A673 (cell line): ENCODE measurements around the gene RAD1. TPM values are rescaled to one million over a fixed set of nuclear protein-coding genes. Genes with fewer than 3 reads are reported as not detected.

ENCODE experiments used
- Bru-seq: library from RNA; stranded (reverse); fragments of 400-500 nt; gene quantifications from one replicate; lab custom pipeline; 2021; lab: Mats Ljungman, UMichigan
- BruChase-seq, 2 experiments: library from RNA; stranded (reverse); fragments of 400-500 nt; gene quantifications; one replicate each; lab custom pipeline; 2021; lab: Mats Ljungman, UMichigan
- BruUV-seq: library from RNA; stranded (reverse); fragments of 400-500 nt; replicated peaks from 2 replicates; lab custom pipeline; 2021; lab: Mats Ljungman, UMichigan
- CTCF ChIA-PET: fragments of 300-600 bp; sonication (Branson Sonifier 250); formaldehyde crosslinking; loops from one replicate; lab custom pipeline; 2022; ENCODE audit warnings: antibody characterized with exemption; lab: Charles Lee
- POLR2A ChIA-PET: fragments of 300-600 bp; sonication (Branson Sonifier 250); formaldehyde crosslinking; loops from one replicate; lab custom pipeline; 2022; ENCODE audit warnings: antibody characterized with exemption; ENCODE audit not compliant: low non-redundant PET; lab: Charles Lee
- DNase-seq: peaks from one replicate; pipeline ENCODE4 v3.0.0-alpha.2; 2015; ENCODE audit warnings: low spot score
- H3K27ac ChIP-seq: fragments of 200-600 bp; sonication (generic); 2 replicates; pipeline ENCODE4 v1.5.1; 2016; ENCODE audit warnings: mixed run types, low read depth, mild to moderate bottlenecking, mixed read lengths, antibody characterized with exemption, low read length; ENCODE audit not compliant: poor library complexity, severe bottlenecking
- H3K27me3 ChIP-seq: fragments of 200-600 bp; sonication (generic); replicated peaks from 2 replicates; pipeline ENCODE4 v1.6.1; 2017; ENCODE audit warnings: mixed run types, low read depth, mild to moderate bottlenecking, mixed read lengths, antibody characterized with exemption, low read length; ENCODE audit not compliant: insufficient read depth, poor library complexity
- H3K36me3 ChIP-seq: fragments of 200-600 bp; sonication (generic); 2 replicates; pipeline ENCODE4 v1.6.1; 2016; ENCODE audit warnings: mixed run types, mild to moderate bottlenecking, mixed read lengths, antibody characterized with exemption, low read length; ENCODE audit not compliant: insufficient read depth, poor library complexity, severe bottlenecking
- H3K4me1 ChIP-seq: fragments of 200-600 bp; sonication (generic); 2 replicates; pipeline ENCODE4 v1.6.1; 2017; ENCODE audit warnings: mixed run types, mild to moderate bottlenecking, mixed read lengths, antibody characterized with exemption, low read length; ENCODE audit not compliant: insufficient read depth, poor library complexity, severe bottlenecking
- H3K4me3 ChIP-seq: fragments of 200-600 bp; sonication (generic); 2 replicates; pipeline ENCODE4 v1.5.1; 2016; ENCODE audit warnings: low read depth, mixed run types, mild to moderate bottlenecking, mixed read lengths, low read length; ENCODE audit not compliant: poor library complexity, severe bottlenecking
- H3K9me3 ChIP-seq: fragments of 200-600 bp; sonication (generic); 2 replicates; pipeline ENCODE4 v1.6.1; 2016; ENCODE audit warnings: mixed run types, low read depth, mild to moderate bottlenecking, mixed read lengths, antibody characterized with exemption, low read length; ENCODE audit not compliant: poor library complexity, severe bottlenecking
- EZH2 ChIP-seq: fragments of 200-600 bp; sonication (generic); IDR thresholded peaks from 2 replicates; pipeline ENCODE4 v1.6.1; 2017; ENCODE audit warnings: borderline replicate concordance, low read depth, mild to moderate bottlenecking, mixed read lengths, antibody characterized with exemption, low read length; ENCODE audit not compliant: poor library complexity, severe bottlenecking
- intact Hi-C: fragments of 100-400 bp; cut with micrococcal nuclease; formaldehyde crosslinking; loops from one replicate; pipeline ENCODE4 v1.10.0; 2022; ENCODE audit not compliant: unreplicated experiment
- long read RNA-seq: library from polyadenylated mRNA; stranded (forward); transcript quantifications from one replicate; pipeline ENCODE4 v2.0.0, GENCODE V29; 2022
- total RNA-seq: library from RNA; stranded (reverse); gene quantifications from 2 replicates; pipeline ENCODE4 v1.2.3, GENCODE V29; 2021
- TF ChIP-seq, protein P1 (sequence below): fragments of 300-800, 200-600 bp; sonication (generic); conservative IDR thresholded peaks from 2 replicates; pipeline ENCODE4 v1.5.1; 2017; ENCODE audit warnings: low read depth, mild to moderate bottlenecking, antibody characterized with exemption, low read length, moderate library complexity, mixed read lengths

The RAD1 gene, protein sequence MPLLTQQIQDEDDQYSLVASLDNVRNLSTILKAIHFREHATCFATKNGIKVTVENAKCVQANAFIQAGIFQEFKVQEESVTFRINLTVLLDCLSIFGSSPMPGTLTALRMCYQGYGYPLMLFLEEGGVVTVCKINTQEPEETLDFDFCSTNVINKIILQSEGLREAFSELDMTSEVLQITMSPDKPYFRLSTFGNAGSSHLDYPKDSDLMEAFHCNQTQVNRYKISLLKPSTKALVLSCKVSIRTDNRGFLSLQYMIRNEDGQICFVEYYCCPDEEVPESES
- 38.5 and 40.8 TPM in 2 replicates for total RNA-seq
- percentile 91 among the genes with signal in this experiment for Bru-seq, nascent RNA
- percentile 93 among the genes with signal in this experiment for BruChase-seq, experiment 1, labeled RNA remaining after a 2-hour chase
- percentile 88 among the genes with signal in this experiment for BruChase-seq, experiment 2, labeled RNA remaining after a 6-hour chase
- long read RNA-seq, full-length matches to known transcripts, result 54 of 81 reads
- long read RNA-seq, partial matches to known transcripts, result 7 of 81 reads
- long read RNA-seq, other reads (novel, unspliced or antisense), result 20 of 81 reads

DNA sequence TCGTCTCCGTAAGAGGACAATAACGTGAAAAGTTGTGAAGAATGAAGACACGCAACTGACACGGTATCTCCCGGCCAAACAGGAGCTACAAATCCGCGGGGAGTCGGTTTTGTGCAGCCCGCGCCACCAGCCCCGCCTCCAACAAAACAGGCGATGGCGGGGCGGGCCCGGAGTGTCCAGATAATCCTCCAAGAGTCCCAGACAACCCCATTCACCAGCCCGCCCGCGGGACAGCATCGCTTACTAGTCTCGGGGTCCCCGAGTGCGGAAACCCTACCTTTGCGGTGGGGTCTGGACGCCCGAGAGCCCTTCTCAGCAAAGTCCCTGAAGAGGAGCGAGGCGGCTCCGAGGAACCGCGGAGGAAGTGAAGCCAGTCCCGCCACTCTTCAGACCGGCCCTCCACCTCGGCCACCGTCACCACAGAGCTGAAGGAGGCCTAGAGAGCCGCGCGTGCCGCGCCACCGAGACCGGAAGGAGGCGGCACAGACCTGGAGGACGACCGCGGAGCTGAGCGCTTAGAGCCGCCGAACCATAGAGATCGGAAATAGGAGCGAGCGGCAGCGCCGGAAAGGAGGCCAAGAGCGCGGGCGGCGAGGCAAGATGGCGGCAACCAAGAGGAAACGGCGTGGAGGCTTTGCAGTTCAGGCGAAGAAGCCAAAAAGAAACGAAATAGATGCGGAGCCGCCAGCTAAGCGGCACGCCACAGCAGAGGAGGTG lies at the start of gene RAD1, which contains the start of gene BRIX1:
Gene RAD1 (minus strand): TSS at position 366 of the 717 bp plus-strand sequence. CDS start 612 bp downstream, outside the sequence.
Gene BRIX1 (plus strand): TSS at position 573 of the 717 bp plus-strand sequence. CDS start 28 bp downstream, at position 601.
- ChIA-PET CTCF (no interaction called here), POLR2A (no interaction called here)
- intact Hi-C loops, result no loop called here
- TF ChIP-seq EZH2, result no peak
- TF ChIP-seq, protein P1, sequence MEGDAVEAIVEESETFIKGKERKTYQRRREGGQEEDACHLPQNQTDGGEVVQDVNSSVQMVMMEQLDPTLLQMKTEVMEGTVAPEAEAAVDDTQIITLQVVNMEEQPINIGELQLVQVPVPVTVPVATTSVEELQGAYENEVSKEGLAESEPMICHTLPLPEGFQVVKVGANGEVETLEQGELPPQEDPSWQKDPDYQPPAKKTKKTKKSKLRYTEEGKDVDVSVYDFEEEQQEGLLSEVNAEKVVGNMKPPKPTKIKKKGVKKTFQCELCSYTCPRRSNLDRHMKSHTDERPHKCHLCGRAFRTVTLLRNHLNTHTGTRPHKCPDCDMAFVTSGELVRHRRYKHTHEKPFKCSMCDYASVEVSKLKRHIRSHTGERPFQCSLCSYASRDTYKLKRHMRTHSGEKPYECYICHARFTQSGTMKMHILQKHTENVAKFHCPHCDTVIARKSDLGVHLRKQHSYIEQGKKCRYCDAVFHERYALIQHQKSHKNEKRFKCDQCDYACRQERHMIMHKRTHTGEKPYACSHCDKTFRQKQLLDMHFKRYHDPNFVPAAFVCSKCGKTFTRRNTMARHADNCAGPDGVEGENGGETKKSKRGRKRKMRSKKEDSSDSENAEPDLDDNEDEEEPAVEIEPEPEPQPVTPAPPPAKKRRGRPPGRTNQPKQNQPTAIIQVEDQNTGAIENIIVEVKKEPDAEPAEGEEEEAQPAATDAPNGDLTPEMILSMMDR, result no peak
- Histone ChIP-seq H3K4me1 (peaks cover 15% of the 10 kb centered on the region), H3K27ac (peak within 1 kb of the TSS; percentile 89), H3K9me3 (no peaks in the 10 kb centered on the region), H3K4me3 (peak within 1 kb of the TSS; percentile 87), H3K36me3 (peaks cover 49% of the 10 kb centered on the region), H3K27me3 (no peaks in the 10 kb centered on the region)
- DNase-seq, result peak; percentile 99
- BruUV-seq, result no TSS peak

DNA sequence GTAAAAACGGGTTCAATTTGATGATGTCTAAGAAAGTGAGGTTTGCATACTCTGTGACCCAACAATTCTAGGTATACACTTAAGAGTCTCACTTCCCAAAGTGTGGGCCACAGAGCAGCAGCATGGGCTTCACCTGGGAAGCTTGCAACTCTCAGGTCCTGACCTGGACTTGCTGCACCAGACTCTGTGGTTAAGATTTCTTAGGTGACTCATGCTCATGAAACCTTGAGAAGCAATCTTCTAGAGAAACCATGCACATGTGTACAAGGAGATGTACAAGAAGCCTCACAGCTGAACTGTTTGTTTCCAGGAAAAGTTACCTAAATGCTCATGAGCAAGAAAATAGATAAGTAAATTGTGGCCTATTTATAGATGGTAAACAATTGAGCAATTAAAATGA lies 44.0 kb upstream of the RAD1 start:
- ChIA-PET POLR2A (no interaction called here), CTCF (no interaction called here)
- no TSS peak for BruUV-seq
- DNase-seq, result no peak
- TF ChIP-seq, protein P1, result no peak
- H3K27ac ChIP-seq, result no peak overlapping the region
- H3K36me3 ChIP-seq, result peaks cover 10% of the 10 kb centered on the region
- intact Hi-C loops, result loop anchor here (5.0 kb wide), 1 partner anchor 43 kb away; no protein-coding TSS in a partner anchor
- H3K4me1 ChIP-seq, result no peaks in the 10 kb centered on the region
- no peak overlapping the region for H3K4me3 ChIP-seq
- H3K27me3 ChIP-seq, result no peaks in the 10 kb centered on the region
- H3K9me3 ChIP-seq, result no peaks in the 10 kb centered on the region

DNA sequence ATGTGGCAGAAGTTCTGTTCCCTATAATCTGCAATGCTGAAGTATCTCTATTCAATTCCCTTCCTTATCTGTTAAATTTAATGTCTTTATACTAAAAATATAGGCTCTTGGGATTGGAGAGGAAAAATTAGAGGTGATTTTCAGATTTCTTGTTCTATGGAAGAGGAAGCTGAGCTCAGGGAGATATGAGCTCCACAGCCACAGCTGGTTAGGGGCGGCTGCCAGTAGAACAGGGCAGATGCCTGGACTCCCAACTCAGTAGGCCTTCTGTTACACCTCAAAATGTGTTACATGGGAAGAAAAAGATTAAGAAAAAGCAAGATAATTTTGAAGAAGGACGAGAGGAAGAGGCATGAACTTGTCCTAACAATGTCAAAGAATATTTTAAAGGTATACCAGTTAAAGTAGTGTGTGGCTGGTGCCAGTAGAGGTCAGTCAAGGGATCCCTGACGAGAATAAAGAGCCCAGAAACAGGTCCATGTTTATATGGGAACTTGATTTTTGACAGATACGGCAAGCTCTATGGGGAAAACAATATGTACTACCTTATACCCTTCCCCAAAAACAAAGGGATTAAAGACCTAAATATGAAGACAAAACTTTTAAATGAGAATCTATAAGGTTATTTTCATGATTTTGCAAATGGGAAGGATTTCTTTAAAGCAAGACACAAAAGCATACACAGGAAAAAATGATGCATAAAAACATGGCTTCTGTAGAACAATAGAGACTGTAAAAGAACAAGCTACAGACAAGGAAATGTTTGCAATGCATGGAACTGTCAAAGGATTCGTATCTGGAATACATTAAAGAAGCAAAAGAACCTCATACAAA lies 42.8 kb upstream of the RAD1 start:
- Histone ChIP-seq H3K27me3 (no peaks in the 10 kb centered on the region), H3K27ac (no peak overlapping the region), H3K36me3 (peaks cover 15% of the 10 kb centered on the region), H3K9me3 (no peaks in the 10 kb centered on the region), H3K4me3 (no peak overlapping the region), H3K4me1 (no peaks in the 10 kb centered on the region)
- intact Hi-C loops, result loop anchor here (5.0 kb wide), 1 partner anchor 44 kb away; no protein-coding TSS in a partner anchor
- peak; percentile 41 for DNase-seq
- TF ChIP-seq, protein P1, result peak; percentile 68
- TF ChIP-seq EZH2, result no peak
- BruUV-seq, result no TSS peak
- ChIA-PET POLR2A (no interaction called here), CTCF (interaction anchor here (0.7 to 1.0 kb wide), 2 partner anchors 45 to 355 kb away, joined by 3 to 5 read pairs; no protein-coding TSS in a partner anchor)
